CD4-positive, alpha-beta T cell treated with Interleukin-4 for 1 hour (primary cell): Measurements from ENCODE around the gene C1orf94.

ENCODE experiments used
- DNase-seq, 2 donors: peaks; one replicate each; pipeline ENCODE4 v3.0.0-alpha.2; 2020 to 2022

Gene C1orf94

DNA sequence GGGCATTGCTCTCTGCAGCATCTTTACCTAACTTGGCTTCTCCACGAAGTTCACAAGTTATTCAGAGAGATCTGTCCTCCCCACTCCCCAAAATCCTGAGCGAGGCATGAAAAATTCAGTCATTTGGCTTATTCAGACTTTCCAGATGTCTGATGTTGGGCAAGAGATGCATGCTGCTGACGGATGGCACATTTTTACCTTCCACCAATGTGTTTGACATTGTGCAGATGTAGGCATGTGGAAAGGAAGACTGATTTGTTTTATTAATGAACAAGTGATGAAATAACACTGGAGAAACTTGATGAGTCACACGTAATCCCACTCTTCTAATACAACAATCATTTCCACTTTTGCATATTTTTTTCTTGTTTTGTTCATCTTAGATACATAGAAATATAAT lies 86.7 kb downstream of the C1orf94 start:
- no peak for DNase-seq

DNA sequence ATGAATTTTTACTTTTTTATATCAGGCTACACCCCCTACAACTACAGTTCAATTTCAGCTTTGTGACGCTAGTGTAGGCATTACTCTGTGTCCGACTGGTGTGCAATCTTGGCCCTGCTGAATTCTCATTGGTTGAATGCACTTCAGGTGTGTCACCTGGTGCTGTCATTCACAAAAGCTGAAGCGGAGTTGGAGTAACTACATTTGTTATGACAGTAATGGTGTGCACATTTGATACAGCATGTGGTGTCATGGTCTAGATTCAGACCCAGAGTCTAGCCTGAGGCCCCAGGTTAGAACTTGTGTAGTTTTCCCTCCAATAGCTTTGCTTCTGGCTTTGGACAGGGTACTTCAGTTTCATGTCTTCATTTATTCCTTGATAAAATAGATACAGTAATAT lies 88.7 kb downstream of the C1orf94 start:
- DNase-seq, result no peak

DNA sequence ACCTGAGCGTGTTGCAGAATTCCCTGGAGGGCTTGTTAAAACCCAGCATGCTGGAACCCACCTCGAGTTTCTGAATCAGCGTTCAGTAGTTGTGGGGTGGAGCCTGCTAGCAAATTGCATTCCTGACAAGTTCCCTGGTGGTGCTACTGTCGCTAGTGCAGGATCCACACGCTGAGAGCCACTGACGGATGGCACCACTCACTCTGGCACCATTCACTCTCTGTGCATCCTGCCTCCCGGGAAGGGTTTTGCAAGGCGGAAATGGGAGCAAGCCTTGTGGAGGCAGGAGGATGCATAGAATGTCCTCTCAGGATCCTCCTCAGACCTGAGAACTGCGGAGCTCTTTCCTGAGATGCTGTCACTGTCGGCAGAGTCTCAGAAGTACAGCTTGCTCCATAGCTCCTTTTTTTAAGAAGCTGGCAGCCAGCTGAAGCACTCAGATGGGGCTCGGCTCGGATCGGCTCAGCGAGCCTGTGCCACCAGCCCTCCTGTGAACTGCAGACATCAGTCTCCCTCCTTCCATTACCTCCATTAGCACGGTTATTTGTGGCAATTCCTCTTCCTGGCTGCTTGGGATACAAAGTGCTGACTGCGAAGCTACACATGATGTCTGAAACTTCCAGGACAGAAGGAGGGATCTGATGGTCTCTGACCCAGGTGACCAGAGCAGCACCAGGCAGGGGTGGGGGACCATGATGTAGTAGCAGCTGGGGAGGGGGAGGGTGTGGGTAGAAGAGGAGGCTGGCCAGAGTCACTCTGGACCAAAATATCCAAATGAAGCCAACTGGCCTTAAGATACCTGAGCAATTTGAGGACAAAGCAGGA lies 89.6 kb downstream of the C1orf94 start:
- no peak for DNase-seq

DNA sequence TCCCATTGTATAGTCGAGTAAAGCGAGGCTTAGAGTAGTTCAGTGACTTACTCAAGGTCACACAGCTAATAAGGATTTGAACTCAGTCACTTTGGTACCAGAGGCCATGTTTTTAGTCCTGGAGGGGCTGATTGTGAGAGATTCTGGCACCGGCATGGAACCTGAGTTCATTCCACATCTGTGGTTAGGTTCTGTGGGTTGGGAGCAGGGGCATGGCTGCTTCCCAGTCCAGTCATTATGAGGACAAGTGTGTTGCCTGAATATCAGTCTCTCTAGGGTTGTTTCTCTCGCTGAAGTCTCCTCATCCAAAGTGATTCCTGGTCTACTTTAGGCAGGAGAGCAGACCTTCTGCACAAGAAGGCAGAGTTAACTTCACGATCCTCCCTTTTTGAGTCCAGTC lies 90.6 kb downstream of the C1orf94 start:
- DNase-seq, result no peak

DNA sequence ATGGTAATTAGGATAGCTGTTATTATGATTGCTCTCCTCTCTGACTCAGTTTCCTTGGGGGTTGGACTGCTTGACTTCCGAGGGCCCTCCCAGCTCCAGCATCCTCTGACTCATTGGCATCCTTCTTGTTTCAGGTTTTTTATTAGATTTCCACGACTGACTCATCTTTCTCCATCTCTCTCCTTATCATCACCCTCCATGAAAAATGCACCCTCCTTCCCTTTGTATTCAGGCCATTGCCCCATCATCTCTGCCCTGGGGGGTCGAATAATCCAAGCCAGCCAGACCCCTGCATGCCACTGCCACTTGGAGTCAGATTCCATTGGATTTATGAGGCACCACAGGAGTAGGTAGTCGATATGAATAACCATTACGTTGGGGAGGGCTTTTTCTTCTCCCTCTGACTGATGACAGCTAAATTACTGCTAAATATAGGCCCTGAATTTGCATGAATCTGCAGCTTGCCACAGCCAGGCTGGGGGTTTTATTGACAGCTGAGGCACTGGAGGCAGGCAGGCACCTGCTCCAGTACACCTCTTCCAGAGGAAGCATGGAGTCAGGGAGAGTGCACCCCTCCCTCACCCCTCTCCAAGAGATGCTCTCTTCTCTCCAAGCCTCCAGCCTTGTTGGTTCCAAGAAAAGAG lies 91.7 kb downstream of the C1orf94 start:
- no peak for DNase-seq
